Endodermal cell (in vitro differentiated cells): ENCODE data around the gene SLC6A20. TPM values are rescaled to one million over a fixed set of nuclear protein-coding genes. Genes with fewer than 3 reads are reported as not detected.

Experiments used
- DNase-seq: peaks from one replicate; pipeline ENCODE4 v3.0.0-alpha.2; 2017
- H3K27ac ChIP-seq: 2 replicates; pipeline ENCODE4 v1.5.1; 2013; ENCODE audit warnings: mild to moderate bottlenecking, low read depth, low read length, moderate library complexity
- H3K27me3 ChIP-seq: 2 replicates; pipeline ENCODE4 v1.6.1; 2013; ENCODE audit warnings: mild to moderate bottlenecking, low read length, moderate library complexity; ENCODE audit not compliant: insufficient read depth, control insufficient read depth, poor library complexity, severe bottlenecking
- H3K36me3 ChIP-seq: 2 replicates; pipeline ENCODE4 v1.7.0; 2013; ENCODE audit warnings: mild to moderate bottlenecking, low read length, moderate library complexity; ENCODE audit not compliant: control insufficient read depth, insufficient read depth
- H3K4me1 ChIP-seq: one replicate; pipeline ENCODE4 v1.7.0; 2013; ENCODE audit warnings: low read length; ENCODE audit not compliant: control insufficient read depth, insufficient read depth
- H3K4me3 ChIP-seq: 2 replicates; pipeline ENCODE4 v1.5.1; 2013; ENCODE audit warnings: mild to moderate bottlenecking, low read length, moderate library complexity
- H3K9ac ChIP-seq: 2 replicates; pipeline ENCODE4 v1.6.1; 2013; ENCODE audit warnings: mild to moderate bottlenecking, low read length, moderate library complexity; ENCODE audit not compliant: poor library complexity, severe bottlenecking; ENCODE audit errors: extremely low read depth
- H3K9me3 ChIP-seq: 2 replicates; pipeline ENCODE4 v1.6.1; 2013; ENCODE audit warnings: mild to moderate bottlenecking, low read length, moderate library complexity; ENCODE audit not compliant: control insufficient read depth
- H3K27ac Mint-ChIP-seq: 2 replicates; pipeline ENCODE4 v1.8.0; 2020; ENCODE audit warnings: mixed read lengths
- H3K27me3 Mint-ChIP-seq: 2 replicates; pipeline ENCODE4 v1.8.0; 2021; ENCODE audit warnings: mild to moderate bottlenecking, mixed read lengths; ENCODE audit not compliant: insufficient read depth
- H3K36me3 Mint-ChIP-seq: 2 replicates; pipeline ENCODE4 v1.8.0; 2020; ENCODE audit warnings: low read depth, mixed read lengths
- H3K4me1 Mint-ChIP-seq: 2 replicates; pipeline ENCODE4 v1.8.0; 2020; ENCODE audit warnings: mixed read lengths
- H3K4me3 Mint-ChIP-seq: 2 replicates; pipeline ENCODE4 v1.8.0; 2020; ENCODE audit warnings: mild to moderate bottlenecking, moderate library complexity, mixed read lengths
- H3K9me3 Mint-ChIP-seq: 2 replicates; pipeline ENCODE4 v1.8.0; 2020; ENCODE audit warnings: mild to moderate bottlenecking, mixed read lengths
- CTCF ChIP-seq: fragments of 200-600 bp; sonication (generic); conservative IDR thresholded peaks from 2 replicates; pipeline ENCODE4 v1.5.0; 2021; ENCODE audit warnings: antibody characterized with exemption, mild to moderate bottlenecking
- WGBS, 2 experiments: methylation state at CpG; one replicate each; pipeline versions ENCODE4 v1.1.5 to v1.1.7; 2013; ENCODE audit warnings: missing lambda C conversion rate in 2 of 2, mixed read lengths in 1 of 2; ENCODE audit not compliant: insufficient coverage in 1 of 2, insufficient read length in 1 of 2; 5-methylcytosine and 5-hydroxymethylcytosine counted together
- long read RNA-seq, 4 experiments: library from polyadenylated mRNA in 2 of 4; library from RNA in 1 of 4; library from capped mRNA in 1 of 4; stranded (forward) in 3 of 4; unstranded in 1 of 4; transcript quantifications; one replicate each; pipeline ENCODE4 v2.0.0, GENCODE V29; 2020 to 2021; ENCODE audit warnings: inconsistent platforms in 1 of 4
- polyA plus RNA-seq, 2 experiments: library from polyadenylated mRNA; stranded (reverse); fragments of 50-300 nt; gene quantifications; one replicate each; pipeline ENCODE4 v1.2.3, GENCODE V29; 2013
- total RNA-seq, 2 donors: library from RNA; stranded (reverse); fragmentation: NEBNext Ultra II Directional in 1 of 2; extraction: Animal tissue kit (Norgen Biotek cat#: 25700) in 1 of 2; gene quantifications; 2 replicates in 1 of 2; 3 replicates in 1 of 2; pipeline ENCODE4 v1.2.1, GENCODE V29; 2021

Gene SLC6A20
- 1 to 10 TPM in 1 of 2 donors, under 1 TPM in 1; 0.29 to 1.5 TPM for total RNA-seq
- 0.18 TPM for polyA plus RNA-seq (2013, experiment 1 of 2)
- polyA plus RNA-seq (2013, experiment 2 of 2), result 0.46 TPM
- long read RNA-seq, experiment 1, result 0 reads
- long read RNA-seq, experiment 2, result 0 reads
- long read RNA-seq, experiment 3, full-length matches to known transcripts, result 2 of 6 reads
- long read RNA-seq, experiment 3, partial matches to known transcripts, result 3 of 6 reads
- long read RNA-seq, experiment 3, other reads (novel, unspliced or antisense), result 1 of 6 reads
- long read RNA-seq, experiment 4, result 0 reads

- Mint-ChIP-seq H3K4me1 (no peaks in the 10 kb centered on the region), H3K9me3 (no peaks in the 10 kb centered on the region), H3K27me3 (peaks cover 66% of the 10 kb centered on the region), H3K4me3 (peak within 1 kb of the TSS; percentile 57), H3K27ac (no peak within 1 kb of the TSS), H3K36me3 (no peaks in the 10 kb centered on the region)
- 3% methylated on average over 25 to 91 of the region's 91 CpGs for WGBS, 2 experiments
- Histone ChIP-seq H3K4me1 (no peaks in the 10 kb centered on the region), H3K4me3 (peak within 1 kb of the TSS; percentile 77), H3K36me3 (no peaks in the 10 kb centered on the region), H3K27ac (no peak within 1 kb of the TSS), H3K27me3 (peaks cover 51% of the 10 kb centered on the region), H3K9ac (peak within 1 kb of the TSS; percentile 25), H3K9me3 (no peaks in the 10 kb centered on the region)
- peak; percentile 80 for DNase-seq
- TF ChIP-seq CTCF, result no peak
These were observed at the start of gene SLC6A20 for GRCh38 chr3:45795882-45796765. SLC6A20 (minus strand) TSS chr3:45796536; CDS start chr3:45796419, 117 bp downstream.

- no peak for DNase-seq
- no peak overlapping the region for H3K4me3 Mint-ChIP-seq
- Histone ChIP-seq H3K9me3 (no peaks in the 10 kb centered on the region), H3K27ac (no peak overlapping the region), H3K27me3 (peaks cover 77% of the 10 kb centered on the region), H3K36me3 (no peaks in the 10 kb centered on the region), H3K4me1 (no peaks in the 10 kb centered on the region), H3K4me3 (no peak overlapping the region), H3K9ac (no peak overlapping the region)
- no CpG with 5 or more reads among the region's 1 CpG for WGBS, 2 experiments
- H3K4me1 Mint-ChIP-seq, result peaks cover 2% of the 10 kb centered on the region
- H3K36me3 Mint-ChIP-seq, result no peaks in the 10 kb centered on the region
- H3K27ac Mint-ChIP-seq, result no peak overlapping the region
- H3K9me3 Mint-ChIP-seq, result peaks cover 1% of the 10 kb centered on the region
- H3K27me3 Mint-ChIP-seq, result peaks cover 73% of the 10 kb centered on the region
- peak; percentile 13 for TF ChIP-seq CTCF
These were observed 48.3 kb upstream of the SLC6A20 start for GRCh38 chr3:45844616-45845015.

GRCh38 chr3:45842851-45843625 lies 46.7 kb upstream of the SLC6A20 start:
- Histone ChIP-seq H3K4me3 (no peak overlapping the region), H3K4me1 (no peaks in the 10 kb centered on the region), H3K9me3 (no peaks in the 10 kb centered on the region), H3K27ac (no peak overlapping the region), H3K9ac (no peak overlapping the region), H3K36me3 (no peaks in the 10 kb centered on the region), H3K27me3 (peaks cover 61% of the 10 kb centered on the region)
- no peak for DNase-seq
- 81 to 87% methylated on average over 5 to 9 of the region's 9 CpGs for WGBS, 2 experiments
- Mint-ChIP-seq H3K27me3 (peaks cover 62% of the 10 kb centered on the region), H3K4me1 (peaks cover 2% of the 10 kb centered on the region), H3K27ac (no peak overlapping the region), H3K4me3 (no peak overlapping the region), H3K9me3 (peaks cover 1% of the 10 kb centered on the region), H3K36me3 (no peaks in the 10 kb centered on the region)
- no peak for TF ChIP-seq CTCF
